BLaER1 treated with 17β-estradiol and CSF1 and Interleukin-3, amounts not matched to agents 10 nM and 100 nM (cell line): ENCODE data around the gene HORMAD2.
"Not testable (repeated sequence)": the region's sequence is repeated elsewhere in the genome, so short reads cannot be mapped to it uniquely, and the experiment has no call there.

Source experiments
- H3K27ac ChIP-seq, 11 experiments: shearing (Covaris generic); formaldehyde crosslinking; 2 replicates each; pipeline ENCODE4 v1.8.1; 2022
- H3K27me3 ChIP-seq, 11 experiments: shearing (Covaris generic); formaldehyde crosslinking; 2 replicates each; pipeline ENCODE4 v1.8.1; 2022
- H3K36me3 ChIP-seq, 11 experiments: shearing (Covaris generic); formaldehyde crosslinking; 2 replicates each; pipeline ENCODE4 v1.8.1; 2022
- H3K4me1 ChIP-seq, 10 experiments: shearing (Covaris generic); formaldehyde crosslinking; 2 replicates each; pipeline ENCODE4 v1.8.1; 2022
- H3K4me2 ChIP-seq, 11 experiments: shearing (Covaris generic); formaldehyde crosslinking; 2 replicates each; pipeline ENCODE4 v1.8.1; 2022
- H3K4me3 ChIP-seq, 10 experiments: shearing (Covaris generic); formaldehyde crosslinking; 2 replicates each; pipeline ENCODE4 v1.8.1; 2022
- H3K9ac ChIP-seq, 11 experiments: shearing (Covaris generic); formaldehyde crosslinking; 2 replicates each; pipeline ENCODE4 v1.8.1; 2022
- H3K9me3 ChIP-seq, 11 experiments: shearing (Covaris generic); formaldehyde crosslinking; replicated peaks in 1 of 11; 2 replicates each; pipeline ENCODE4 v1.8.1; 2022
- H4K20me1 ChIP-seq, 11 experiments: shearing (Covaris generic); formaldehyde crosslinking; 2 replicates each; pipeline ENCODE4 v1.8.1; 2022
- Cebpa-rat ChIP-seq, 11 experiments: shearing (Covaris generic); IDR thresholded peaks; 2 replicates each; pipeline ENCODE4 v1.8.1; 2022

The HORMAD2 gene

GRCh38 chr22:30086496-30086895, 6.2 kb downstream of the HORMAD2 start:
- H3K36me3 ChIP-seq, result no peaks in the 10 kb centered on the region
- H3K9me3 ChIP-seq, result peaks cover 0 to 18% (median 5%) of the 10 kb centered on the region in 11 experiments; a peak in 8 of 22 replicates
- TF ChIP-seq Cebpa-rat (IDR thresholded peaks at IDR 0.05), result no peak
- H3K4me3 ChIP-seq, result no peak overlapping the region
- H3K27ac ChIP-seq, result no peak overlapping the region
- H3K9ac ChIP-seq, result no peak overlapping the region
- no peaks in the 10 kb centered on the region for H4K20me1 ChIP-seq
- H3K4me1 ChIP-seq, result peaks cover 0 to 9% (median 0%) of the 10 kb centered on the region in 10 experiments; a peak in 5 of 20 replicates
- H3K27me3 ChIP-seq, result no peaks in the 10 kb centered on the region
- H3K4me2 ChIP-seq, result 0 out of 22 replicates have a peak overlapping the region, but pooled peaks of 1 of the 11 experiments have one; percentile 29

DNA sequence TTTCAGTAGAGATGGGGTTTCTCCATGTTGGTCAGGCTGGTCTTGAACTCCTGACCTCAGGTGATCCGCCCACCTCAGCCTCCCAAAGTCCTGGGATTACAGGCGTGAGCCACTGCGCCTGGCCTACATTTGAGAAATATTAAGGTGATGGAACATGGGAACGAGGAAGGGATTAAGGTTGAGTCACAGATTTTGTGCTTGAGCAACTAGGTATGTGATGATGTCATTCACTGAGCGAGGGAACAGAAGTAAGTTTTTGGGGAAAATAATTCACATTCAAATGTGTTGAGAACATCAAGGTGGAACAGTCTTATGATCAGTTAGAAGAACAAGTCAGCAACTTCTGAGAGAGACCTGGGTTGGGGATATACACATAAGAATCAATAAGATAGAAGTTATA, 6.8 kb downstream of the HORMAD2 start:
- H3K27me3 ChIP-seq, H3K9ac ChIP-seq, H4K20me1 ChIP-seq, H3K4me1 ChIP-seq, H3K36me3 ChIP-seq, H3K4me2 ChIP-seq, H3K27ac ChIP-seq, H3K4me3 ChIP-seq: not testable (repeated sequence)
- H3K9me3 ChIP-seq, result peaks cover 0 to 18% (median 5%) of the 10 kb centered on the region in 11 experiments; a peak in 8 of 22 replicates

- Histone ChIP-seq H3K9me3 (peaks cover 2 to 21% (median 8%) of the 10 kb centered on the region in 11 experiments; a peak in 18 of 22 replicates), H3K9ac (no peak overlapping the region), H3K4me2 (no peak overlapping the region), H3K27ac (no peak overlapping the region), H3K4me1 (peaks cover 0 to 9% (median 0%) of the 10 kb centered on the region in 10 experiments; a peak in 5 of 20 replicates), H4K20me1 (no peaks in the 10 kb centered on the region), H3K4me3 (no peak overlapping the region), H3K36me3 (no peaks in the 10 kb centered on the region), H3K27me3 (no peaks in the 10 kb centered on the region)
- no peak for TF ChIP-seq Cebpa-rat (IDR thresholded peaks at IDR 0.05)
Observed at GRCh38 chr22:30087611-30088010, 7.3 kb downstream of the HORMAD2 start.

GRCh38 chr22:30088468-30088867, 8.2 kb downstream of the HORMAD2 start:
- Histone ChIP-seq H3K4me2 (no peak overlapping the region), H3K27ac (no peak overlapping the region), H3K36me3 (no peaks in the 10 kb centered on the region), H3K9me3 (peaks cover 7 to 26% (median 15%) of the 10 kb centered on the region in 11 experiments; a peak in 18 of 22 replicates), H3K27me3 (no peaks in the 10 kb centered on the region), H3K4me3 (no peak overlapping the region), H3K4me1 (peaks cover 0 to 9% (median 0%) of the 10 kb centered on the region in 10 experiments; a peak in 5 of 20 replicates), H4K20me1 (no peaks in the 10 kb centered on the region), H3K9ac (no peak overlapping the region)
- TF ChIP-seq Cebpa-rat (IDR thresholded peaks at IDR 0.05), result no peak

- Histone ChIP-seq H3K27me3 (no peaks in the 10 kb centered on the region), H3K4me3 (no peak overlapping the region), H3K9ac (peak overlapping the region in 1 of 11 experiments; percentile 28; a peak in 1 of 22 replicates), H3K36me3 (0 out of 22 replicates have a peak, but pooled peaks cover 0 to under 1% (median 0%) of the 10 kb centered on the region in 11 experiments), H3K4me1 (peaks cover 0 to 9% (median 0%) of the 10 kb centered on the region in 10 experiments; a peak in 5 of 20 replicates), H4K20me1 (no peaks in the 10 kb centered on the region), H3K4me2 (no peak overlapping the region), H3K27ac (no peak overlapping the region), H3K9me3 (peaks cover 18 to 36% (median 26%) of the 10 kb centered on the region in 11 experiments)
- no peak for TF ChIP-seq Cebpa-rat (IDR thresholded peaks at IDR 0.05)
Observed at GRCh38 chr22:30089655-30089974, 9.4 kb downstream of the HORMAD2 start.

- Histone ChIP-seq H3K9me3 (peaks cover 33 to 45% (median 40%) of the 10 kb centered on the region in 11 experiments), H3K4me2 (no peak overlapping the region), H3K27me3 (no peaks in the 10 kb centered on the region), H3K4me1 (peaks cover 0 to 5% (median 1%) of the 10 kb centered on the region in 10 experiments; a peak in 8 of 20 replicates), H4K20me1 (no peaks in the 10 kb centered on the region), H3K27ac (no peak overlapping the region), H3K9ac (no peak overlapping the region), H3K36me3 (0 out of 22 replicates have a peak, but pooled peaks cover 0 to 5% (median 0%) of the 10 kb centered on the region in 11 experiments), H3K4me3 (no peak overlapping the region)
- TF ChIP-seq Cebpa-rat (IDR thresholded peaks at IDR 0.05), result no peak
Observed at GRCh38 chr22:30092686-30093085, 12.4 kb downstream of the HORMAD2 start.

DNA sequence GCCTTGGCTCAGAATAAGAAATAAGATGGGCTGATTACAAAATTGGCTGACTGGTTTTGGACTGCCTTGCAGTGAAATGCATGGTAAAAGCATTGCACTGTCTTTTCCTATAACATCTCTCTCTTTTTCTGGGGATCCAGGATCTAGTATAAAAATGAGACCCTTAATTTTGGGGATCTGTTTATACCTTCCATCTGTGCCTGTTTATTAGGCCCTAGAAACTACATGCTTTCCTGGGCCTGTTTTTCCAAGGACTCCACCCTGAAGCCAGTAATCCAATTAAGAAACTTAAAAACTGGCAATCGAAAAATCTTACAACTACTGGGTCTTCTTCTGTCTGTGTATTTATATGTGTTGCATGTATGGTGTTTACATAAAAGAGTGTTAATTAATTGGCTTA, 14.5 kb downstream of the HORMAD2 start:
- no peak for TF ChIP-seq Cebpa-rat (IDR thresholded peaks at IDR 0.05)
- Histone ChIP-seq H4K20me1 (no peaks in the 10 kb centered on the region), H3K4me1 (peaks cover 0 to 17% (median 8%) of the 10 kb centered on the region in 10 experiments; a peak in 12 of 20 replicates), H3K4me3 (no peak overlapping the region), H3K4me2 (no peak overlapping the region), H3K9ac (no peak overlapping the region), H3K9me3 (peaks cover 33 to 52% (median 44%) of the 10 kb centered on the region in 11 experiments), H3K27me3 (no peaks in the 10 kb centered on the region), H3K36me3 (0 out of 22 replicates have a peak, but pooled peaks cover 0 to 5% (median 0%) of the 10 kb centered on the region in 11 experiments), H3K27ac (no peak overlapping the region)

- Histone ChIP-seq H3K4me3 (no peak overlapping the region), H3K4me2 (peak overlapping the region in 7 of 11 experiments; percentile 0 to 48 (median 28); a peak in 9 of 22 replicates), H3K9ac (no peak overlapping the region), H3K4me1 (peaks cover 0 to 33% (median 9%) of the 10 kb centered on the region in 10 experiments; a peak in 12 of 20 replicates), H3K27ac (no peak overlapping the region), H3K27me3 (no peaks in the 10 kb centered on the region), H3K9me3 (peaks cover 28 to 60% (median 41%) of the 10 kb centered on the region in 11 experiments), H4K20me1 (no peaks in the 10 kb centered on the region), H3K36me3 (0 out of 22 replicates have a peak, but pooled peaks cover 0 to 5% (median 0%) of the 10 kb centered on the region in 11 experiments)
- no peak for TF ChIP-seq Cebpa-rat (IDR thresholded peaks at IDR 0.05)
Observed at GRCh38 chr22:30097861-30098260, 17.6 kb downstream of the HORMAD2 start.

GRCh38 chr22:30100770-30101169, 20.5 kb downstream of the HORMAD2 start:
- not testable (repeated sequence) for H3K9ac ChIP-seq, H3K4me3 ChIP-seq, H3K27ac ChIP-seq, H3K36me3 ChIP-seq, H3K27me3 ChIP-seq, H4K20me1 ChIP-seq
- Histone ChIP-seq H3K9me3 (peaks cover 1 to 33% (median 14%) of the 10 kb centered on the region in 11 experiments; a peak in 20 of 22 replicates), H3K4me1 (peaks cover 6 to 62% (median 33%) of the 10 kb centered on the region in 10 experiments; a peak in 19 of 20 replicates), H3K4me2 (peak overlapping the region in 4 of 11 experiments; percentile 7 to 33 (median 24); a peak in 5 of 22 replicates)
